HG02970 (cell line): ENCODE data around the gene TNNI3K.

Source experiments
- ATAC-seq: cut with Tn5 transposase; IDR thresholded peaks from one replicate; pipeline ENCODE4 v1.9.1; 2021; ENCODE audit warnings: mild to moderate bottlenecking, moderate library complexity, moderate number of reproducible peaks; ENCODE audit not compliant: unreplicated experiment, low FRiP score

Gene TNNI3K

DNA sequence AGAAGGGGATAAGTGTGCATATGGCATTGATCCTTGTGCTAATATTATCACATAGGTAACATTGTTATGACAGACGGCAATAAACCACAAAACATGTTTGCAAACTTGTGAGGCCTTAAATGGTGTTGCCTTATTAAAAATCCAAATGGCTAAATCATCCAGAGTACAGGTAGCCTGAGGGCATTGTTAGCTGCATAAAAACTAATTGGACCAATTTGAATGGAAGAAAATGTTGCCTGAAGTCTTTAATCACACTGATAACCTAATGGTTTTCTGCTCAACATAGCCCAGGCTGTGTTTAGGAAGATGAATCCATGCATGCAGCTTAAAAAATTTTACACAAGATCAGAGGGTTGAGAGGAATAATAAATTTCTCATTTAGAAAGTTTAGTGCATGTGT is 296.6 kb downstream of the TNNI3K start:
- no peak for ATAC-seq

DNA sequence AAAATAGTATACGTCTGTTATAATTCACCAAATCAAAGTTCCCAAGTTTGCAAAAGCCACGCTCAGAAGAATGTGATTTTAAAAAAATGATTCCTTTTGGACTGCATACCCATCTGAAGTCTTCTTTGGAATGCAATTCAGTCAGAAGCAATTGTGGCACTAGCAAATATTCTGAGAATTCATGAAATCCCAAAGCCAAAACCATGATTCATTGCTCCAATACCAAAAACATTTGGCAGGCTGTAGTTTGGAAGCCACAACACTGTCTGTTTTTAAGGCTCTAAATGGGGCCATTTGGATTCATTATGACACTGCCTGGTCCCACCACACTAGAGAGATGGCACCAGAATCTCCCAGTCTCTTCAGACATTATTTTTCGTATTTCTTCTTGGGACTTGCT is 299.1 kb downstream of the TNNI3K start:
- ATAC-seq = no peak

DNA sequence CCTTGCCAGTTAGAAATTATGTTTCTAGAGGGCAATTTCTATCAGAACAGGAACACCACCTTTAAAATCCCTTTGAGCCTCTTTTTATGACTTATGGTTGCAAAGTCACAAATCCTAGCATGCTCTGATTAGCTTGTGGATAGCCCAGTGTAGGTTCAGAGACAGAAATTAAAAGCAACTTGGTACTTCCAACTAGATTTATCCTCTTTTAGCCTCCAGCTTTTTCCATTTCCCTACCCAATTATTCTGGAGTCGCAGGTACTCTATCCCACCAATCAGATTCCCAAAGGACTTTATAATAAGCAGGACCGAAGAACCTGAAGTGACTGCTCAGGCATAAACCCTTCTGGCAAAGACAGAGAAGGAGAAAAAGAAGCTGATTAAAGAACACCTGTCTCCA is 310.6 kb downstream of the TNNI3K start:
- no peak for ATAC-seq

DNA sequence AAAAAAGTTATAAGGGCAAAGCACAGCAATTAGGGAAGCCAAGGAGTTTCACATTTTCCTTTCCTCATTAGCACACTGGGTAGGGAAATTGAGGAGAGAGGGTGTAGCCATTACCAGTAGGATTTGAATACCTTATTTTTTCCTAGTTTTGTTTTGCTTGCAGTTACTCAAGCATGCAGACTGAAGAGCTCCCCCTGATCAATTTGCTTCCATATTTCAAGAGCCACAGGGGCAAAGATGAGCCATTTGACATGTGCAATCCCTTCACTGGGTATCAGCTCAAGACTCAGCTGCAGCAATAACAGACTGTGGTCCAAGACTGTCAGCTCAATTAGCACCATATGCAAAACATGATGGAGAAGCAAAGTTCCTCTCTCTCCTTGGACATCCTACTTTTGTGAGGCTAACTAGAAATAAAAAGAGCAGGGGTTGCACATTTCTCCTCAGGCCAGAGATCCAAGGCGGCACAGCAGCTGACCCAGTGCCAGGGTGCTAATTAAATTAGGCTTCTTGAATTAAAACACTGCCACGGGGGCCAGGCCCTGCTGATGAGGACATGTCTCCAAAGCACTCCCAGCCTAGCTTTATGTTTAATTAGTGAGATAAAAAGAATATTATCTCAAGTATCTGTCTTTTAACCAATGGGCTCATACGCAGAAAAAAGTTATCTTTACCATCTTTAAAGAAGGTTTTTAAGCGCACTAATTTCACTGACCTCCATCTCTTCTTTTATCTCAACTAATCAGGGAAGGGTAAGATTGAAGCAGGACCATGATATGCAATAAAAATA is 314.0 kb downstream of the TNNI3K start:
- ATAC-seq = no peak

DNA sequence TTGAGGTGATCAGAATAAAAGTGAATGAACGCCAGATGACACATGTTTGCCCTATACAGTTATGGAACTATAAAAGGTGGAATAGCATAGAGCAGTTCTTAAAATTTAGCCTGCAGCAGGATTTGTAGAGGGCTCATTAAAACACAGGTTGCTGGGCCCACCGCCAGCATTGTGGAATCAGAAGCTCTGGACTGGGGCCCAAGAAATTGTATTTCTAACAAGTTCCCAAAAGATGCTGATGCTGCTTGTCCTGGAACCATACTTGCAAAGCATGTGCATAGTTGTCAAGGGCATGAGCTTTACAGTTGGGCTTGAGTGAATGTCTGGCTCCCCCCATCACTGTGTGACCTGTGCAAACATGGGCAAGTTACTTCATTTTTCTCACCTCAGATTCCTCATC is 314.7 kb downstream of the TNNI3K start:
- ATAC-seq = no peak

DNA sequence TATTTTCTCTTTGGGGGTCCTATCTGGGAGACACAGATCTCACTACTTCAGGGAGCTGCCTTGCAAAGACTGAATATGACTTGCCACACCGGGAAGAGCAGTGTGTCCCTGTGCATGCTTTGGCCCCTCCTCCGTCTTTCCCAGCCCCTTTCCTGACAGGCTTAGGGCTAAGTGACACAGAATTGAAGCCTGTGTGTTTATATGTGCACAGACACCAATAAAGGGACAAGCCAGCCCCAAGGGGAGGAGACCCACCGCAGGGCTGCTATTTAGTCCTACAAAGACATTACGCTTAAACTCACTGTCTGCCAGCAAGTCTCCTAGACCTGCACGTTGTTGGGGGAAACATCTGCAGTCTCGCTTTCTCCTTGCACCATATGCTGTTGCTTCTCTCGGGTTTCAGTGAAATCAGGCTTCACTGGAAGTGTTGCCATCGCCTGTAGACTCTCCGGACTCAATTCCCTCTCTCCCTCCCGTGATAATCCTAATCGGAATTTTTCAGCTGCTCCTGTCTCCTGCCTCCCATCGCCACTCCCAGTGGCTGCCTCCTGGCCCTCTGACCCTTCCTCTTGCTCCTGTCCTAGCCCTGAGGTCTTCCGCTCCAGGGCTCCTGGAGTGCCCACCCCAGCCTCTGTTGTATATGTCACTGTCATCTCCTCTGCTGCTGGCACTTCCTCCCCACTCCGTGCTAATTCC is 335.8 kb downstream of the TNNI3K start:
- no peak for ATAC-seq

DNA sequence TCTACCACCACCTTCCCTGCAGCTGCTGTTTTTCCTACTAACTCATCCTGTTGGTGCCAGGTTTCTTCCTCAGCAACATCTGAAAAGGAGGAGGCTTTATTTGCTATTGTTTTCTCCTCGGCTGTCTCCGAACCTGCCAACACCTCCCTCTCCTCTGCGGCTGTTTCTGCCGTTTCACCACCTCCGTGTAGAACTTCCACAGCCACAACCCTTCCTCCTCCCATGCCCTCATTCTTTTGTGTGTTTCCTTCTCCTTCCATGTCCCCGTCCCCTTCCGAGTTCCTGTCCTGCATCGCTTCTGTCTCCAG is 336.3 kb downstream of the TNNI3K start:
- no peak for ATAC-seq

DNA sequence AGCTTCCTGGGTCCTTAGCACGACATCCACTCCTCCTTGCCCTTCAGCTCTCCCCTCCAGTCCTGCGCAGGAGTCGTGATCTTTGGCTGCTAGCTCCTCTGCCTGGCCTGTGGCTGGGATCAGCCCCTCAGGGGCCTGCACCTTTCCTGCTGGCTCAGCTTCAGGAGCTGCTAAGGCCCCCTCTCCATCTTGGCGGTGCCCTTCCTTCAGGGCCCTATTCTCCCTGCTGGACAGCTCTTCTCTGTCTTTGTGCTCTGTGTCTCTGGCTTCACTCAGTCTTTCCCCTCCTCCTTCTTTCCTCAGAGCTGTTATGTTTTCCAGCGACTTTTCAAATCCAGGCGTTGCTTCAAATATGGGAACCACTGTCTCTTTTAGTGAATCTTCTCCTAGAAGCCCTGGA is 336.7 kb downstream of the TNNI3K start:
- no peak for ATAC-seq

DNA sequence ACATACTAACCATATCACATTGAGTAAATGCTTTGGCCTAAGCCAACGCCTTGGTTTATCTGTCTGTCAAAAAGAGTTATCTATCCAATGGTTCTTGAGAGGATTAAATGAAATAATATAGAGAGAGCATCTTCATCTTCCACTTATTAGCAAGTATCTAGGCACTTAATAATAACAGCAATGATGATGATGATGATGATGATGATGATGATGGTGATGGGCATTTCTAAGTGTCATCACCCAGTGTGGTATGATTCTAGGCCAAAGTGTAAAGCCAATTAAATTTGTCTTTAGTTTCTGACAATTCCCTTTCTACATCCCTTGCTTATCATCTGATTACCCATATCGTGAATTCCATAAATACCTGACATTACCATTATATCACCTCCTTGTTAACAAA is 342.9 kb downstream of the TNNI3K start:
- no peak for ATAC-seq

DNA sequence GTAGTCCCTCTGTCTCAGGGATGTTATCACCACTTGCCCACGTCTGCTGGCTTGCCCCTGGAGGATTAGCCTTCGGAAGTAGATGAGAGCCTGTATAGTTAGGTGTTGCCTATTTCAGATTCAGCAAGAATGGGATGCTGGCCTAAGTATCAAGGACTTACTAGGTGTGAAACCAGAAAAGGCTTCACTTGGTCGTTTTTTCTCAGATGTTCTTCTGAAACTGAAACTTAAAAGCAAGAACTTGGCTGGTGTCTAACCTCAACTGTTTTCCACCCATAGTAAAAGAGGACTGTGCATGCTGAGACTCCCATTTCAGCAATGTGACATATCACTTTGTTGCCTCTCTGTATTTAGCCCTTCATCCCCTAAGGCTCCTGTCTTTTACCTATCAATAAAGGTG is 344.2 kb downstream of the TNNI3K start:
- ATAC-seq = peak; percentile 100

DNA sequence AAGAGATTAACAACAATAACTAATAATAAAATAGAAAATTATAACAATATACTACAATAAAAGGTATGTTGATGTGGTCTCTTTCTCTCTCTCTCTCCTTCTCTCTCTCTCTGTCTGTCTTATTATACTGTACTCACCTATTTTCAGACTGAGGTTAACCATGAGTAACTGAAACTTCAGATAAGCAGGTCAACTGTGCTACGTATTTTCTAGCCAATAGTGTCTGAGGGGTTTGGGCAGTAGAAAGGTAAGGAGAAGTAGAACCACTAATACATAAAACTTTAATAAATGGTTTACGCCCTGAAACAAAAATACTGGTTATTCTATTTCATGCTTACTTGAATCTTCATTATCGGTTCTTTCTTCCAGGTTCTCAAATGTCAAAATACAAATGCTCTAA is 348.2 kb downstream of the TNNI3K start:
- no peak for ATAC-seq

DNA sequence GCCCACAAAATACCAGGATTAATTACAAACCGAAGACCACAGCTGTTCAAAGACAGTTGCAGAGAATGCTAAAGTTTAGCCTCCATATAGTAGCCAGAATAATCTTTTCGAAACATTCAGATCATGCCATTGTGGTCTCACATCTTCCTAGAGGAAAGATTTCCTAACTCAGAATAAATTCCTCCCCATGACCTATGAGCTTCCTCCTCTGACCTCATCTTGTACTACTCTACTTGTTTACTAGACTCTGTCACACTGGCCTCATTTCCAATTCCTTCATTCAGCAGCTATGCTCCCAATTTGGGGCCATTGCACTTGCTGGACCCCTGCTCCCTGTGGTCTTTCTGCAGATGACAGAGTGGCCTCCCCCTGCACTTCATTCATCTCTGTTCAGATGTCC is 349.0 kb downstream of the TNNI3K start:
- no peak for ATAC-seq

DNA sequence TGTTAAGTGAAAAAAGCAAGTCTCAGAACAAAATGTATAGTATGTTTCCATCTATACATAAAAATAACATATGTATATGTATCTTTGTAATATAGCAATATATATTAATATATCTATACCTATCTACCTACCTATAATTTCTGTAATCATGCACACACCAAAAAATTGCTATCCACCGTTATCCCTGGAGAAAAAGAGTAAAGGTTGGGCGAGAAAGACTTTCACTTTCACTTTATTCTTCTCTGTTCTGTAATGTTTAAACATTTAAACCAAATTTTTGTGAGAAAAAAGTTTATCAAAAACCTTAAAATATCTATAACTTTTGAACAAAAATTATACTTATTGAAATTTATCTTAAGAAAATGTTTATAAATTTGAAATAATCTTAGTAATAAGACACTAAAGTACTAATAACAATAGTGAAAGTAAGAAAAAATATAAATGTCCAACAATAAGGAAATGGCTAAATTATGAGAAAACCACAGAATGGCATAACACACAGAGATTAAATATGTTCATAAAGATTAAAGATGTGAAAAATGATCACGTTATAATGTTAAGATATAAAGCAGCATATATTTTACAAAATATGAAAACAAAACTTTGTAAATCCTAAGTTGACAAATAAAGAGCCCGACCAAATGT is 351.2 kb downstream of the TNNI3K start:
- ATAC-seq = no peak

DNA sequence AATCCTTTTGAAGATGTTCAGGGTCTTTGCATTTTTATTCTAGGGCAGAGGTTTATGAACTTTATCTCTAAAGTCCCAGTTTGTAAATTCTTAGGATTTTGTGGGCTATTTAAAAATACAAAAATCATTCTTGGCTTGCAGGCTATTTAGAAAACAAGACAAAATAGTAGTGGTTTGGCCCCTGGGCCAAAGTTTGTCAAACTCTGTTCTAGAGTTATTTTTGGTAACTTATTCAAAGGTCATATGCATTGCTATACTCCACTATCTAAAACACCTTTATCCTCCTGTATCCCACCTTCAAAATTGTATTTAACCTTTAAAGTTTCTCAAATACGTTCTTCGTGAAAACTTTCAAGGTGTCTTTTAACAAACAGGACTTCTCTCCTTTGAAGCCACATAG is 352.7 kb downstream of the TNNI3K start:
- ATAC-seq = no peak

DNA sequence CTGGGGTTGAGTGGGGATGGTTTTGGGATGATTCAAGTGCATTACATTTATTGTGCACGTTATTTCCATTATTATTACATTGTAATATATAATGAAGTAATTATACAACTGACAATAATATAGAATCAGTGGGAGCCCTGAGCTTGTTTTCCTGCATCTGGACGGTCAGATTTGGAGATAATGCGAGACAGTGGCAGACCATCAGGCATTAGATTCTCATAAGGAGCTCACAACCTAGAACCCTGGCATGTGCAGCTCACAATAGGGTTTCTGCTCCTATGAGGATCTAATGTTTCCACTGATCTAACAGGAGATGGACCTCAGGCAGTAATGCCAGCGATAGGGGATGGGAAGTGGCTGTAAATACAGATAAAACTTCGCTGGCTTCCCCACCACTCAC is 355.1 kb downstream of the TNNI3K start:
- no peak for ATAC-seq

DNA sequence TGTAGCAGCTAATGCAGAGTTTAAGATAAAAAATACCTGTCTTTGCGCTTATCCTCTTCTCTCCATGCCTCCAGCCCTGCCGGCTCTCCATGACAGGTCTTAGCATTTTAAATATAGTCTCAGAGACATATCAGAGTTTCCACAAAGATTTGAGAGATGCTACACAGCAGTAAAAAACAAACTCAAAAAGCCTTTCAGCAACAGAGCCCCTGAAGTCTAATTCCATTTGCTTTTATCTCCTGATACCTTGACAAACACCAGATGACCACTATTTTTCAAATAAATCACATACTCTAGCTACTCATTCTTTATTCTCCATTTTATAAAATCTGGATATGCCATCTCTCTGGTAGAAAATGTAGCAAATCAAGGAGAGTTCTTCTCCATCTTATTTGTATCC is 356.8 kb downstream of the TNNI3K start:
- ATAC-seq = no peak

DNA sequence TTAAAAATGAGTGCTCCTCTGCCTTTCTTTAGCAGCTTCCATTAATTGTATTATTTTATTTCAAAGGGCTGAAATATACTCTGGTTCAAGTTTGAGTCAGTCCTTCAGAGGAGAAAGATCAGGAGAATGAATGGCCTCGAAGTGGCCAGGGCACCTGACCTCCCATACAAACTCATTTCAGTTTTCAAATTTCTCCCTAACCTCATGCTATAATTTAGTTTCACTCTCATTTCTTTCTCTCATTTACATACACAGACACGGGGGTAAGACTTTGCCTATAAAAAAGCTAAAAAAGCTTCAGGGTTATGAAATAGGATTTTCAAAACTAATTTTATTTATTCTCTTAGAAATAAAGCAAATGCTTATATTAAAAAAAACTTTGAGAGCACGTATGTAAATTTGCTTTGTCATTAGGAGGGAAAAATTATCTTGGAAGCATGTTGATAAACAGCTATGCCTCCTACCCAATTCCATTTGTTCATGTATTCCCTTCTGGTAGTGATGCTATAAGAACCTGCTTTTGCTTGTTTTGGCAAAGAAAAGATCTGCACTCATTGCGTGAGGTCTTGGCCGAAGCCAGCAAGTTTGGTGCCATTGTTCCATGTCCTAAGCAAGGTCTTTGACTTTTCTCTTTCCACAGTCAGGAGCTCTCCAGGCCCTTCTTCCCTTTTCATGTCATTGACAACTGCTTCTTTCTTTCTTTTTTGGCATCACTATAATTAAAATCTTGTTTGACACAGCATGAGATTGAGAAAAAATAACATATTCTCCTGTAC is 357.6 kb downstream of the TNNI3K start:
- ATAC-seq = no peak
